ENCODE data around the gene ALDH1B1. TPM values are rescaled to one million over a fixed set of nuclear protein-coding genes. Genes with fewer than 3 reads are reported as not detected.
A peak's percentile ranks its signal among the peaks of the same experiment; 100 is the strongest.

ALDH1B1 gene
- total RNA-seq, 8 experiments from 2014 or later, result 17.3 to 32.9 (median 22.4) TPM

GRCh38 chr9:38408719-38409118, 16.2 kb downstream of the ALDH1B1 start:
- no peak overlapping the region for H3K27ac ChIP-seq
- peaks cover 0 to 5% of the 10 kb centered on the region in 2 donors for H3K4me1 ChIP-seq (replicated peaks in 1 of 2)
- ATAC-seq (replicated peaks in 6 of 8), result no peak
- 19 to 78% (median 47%) methylated on average over 1 to 4 of the region's 4 CpGs; no CpG with 5 or more reads in 1 of the 10 experiments for WGBS, 10 experiments
- no peak overlapping the region for H3K4me3 ChIP-seq
- in situ Hi-C loops (cut with MboI; ENCODE audit: low pct_unique_long_range_greater_than_20kb in 2 of 9, low sequenced_read_pairs in 9 of 9, unreplicated experiment in 9 of 9), result loop anchor here in 1 of 9 experiments (25.0 kb wide), 1 partner anchor 496 kb away; the partner anchor contains the start of gene SLC25A51

- in situ Hi-C loops (cut with MboI; ENCODE audit: low pct_unique_long_range_greater_than_20kb in 2 of 9, low sequenced_read_pairs in 9 of 9, unreplicated experiment in 9 of 9), result loop anchor here in 1 of 9 experiments (25.0 kb wide), 1 partner anchor 500 kb away; the partner anchor contains the start of gene SLC25A51
- H3K27ac ChIP-seq, result no peak overlapping the region
- WGBS, 10 experiments, result 19 to 100% (median 84%) methylated on average over 1 to 3 of the region's 6 CpGs; no CpG with 5 or more reads in 2 of the 10 experiments
- H3K4me3 ChIP-seq, result no peak overlapping the region
- peaks cover 22 to 34% of the 10 kb centered on the region in 2 donors for H3K4me1 ChIP-seq (replicated peaks in 1 of 2)
- no peak for ATAC-seq (replicated peaks in 6 of 8)
These were observed 20.2 kb downstream of the ALDH1B1 start for GRCh38 chr9:38412751-38413150.

DNA sequence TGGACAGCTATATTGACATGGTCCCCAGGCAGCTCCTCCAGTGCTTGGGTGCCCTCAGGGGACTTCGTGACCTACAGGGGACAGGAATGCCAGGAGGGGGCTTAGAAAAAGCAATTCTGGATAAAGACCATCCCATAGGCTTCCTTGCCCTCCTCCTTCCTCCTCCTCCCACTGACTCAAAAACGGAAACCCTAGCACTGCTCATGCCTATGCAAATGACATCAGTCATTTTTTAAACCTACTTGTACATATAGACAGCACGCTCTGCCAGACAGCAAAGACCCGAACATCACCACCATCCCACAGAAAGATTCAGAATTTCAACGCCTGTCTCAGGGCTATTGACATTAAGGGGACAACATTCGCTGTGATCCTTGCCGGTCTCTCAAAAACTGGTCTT, 20.8 kb downstream of the ALDH1B1 start:
- WGBS, 10 experiments, result 55 to 100% (median 93%) methylated on average over 1 to 7 of the region's 7 CpGs; no CpG with 5 or more reads in 4 of the 10 experiments
- peaks cover 25 to 39% of the 10 kb centered on the region in 2 donors for H3K4me1 ChIP-seq (replicated peaks in 1 of 2)
- ATAC-seq (replicated peaks in 6 of 8), result no peak
- in situ Hi-C loops (cut with MboI; ENCODE audit: low pct_unique_long_range_greater_than_20kb in 2 of 9, low sequenced_read_pairs in 9 of 9, unreplicated experiment in 9 of 9), result loop anchor here in 1 of 9 experiments (25.0 kb wide), 1 partner anchor 501 kb away; the partner anchor contains the start of gene SLC25A51
- no peak overlapping the region for H3K4me3 ChIP-seq
- no peak overlapping the region for H3K27ac ChIP-seq

- 8 to 79% (median 56%) methylated on average over 2 to 10 of the region's 24 CpGs; no CpG with 5 or more reads in 5 of the 10 experiments for WGBS, 10 experiments
- in situ Hi-C loops (cut with MboI; ENCODE audit: low pct_unique_long_range_greater_than_20kb in 2 of 9, low sequenced_read_pairs in 9 of 9, unreplicated experiment in 9 of 9), result loop anchor here in 1 of 9 experiments (25.0 kb wide), 1 partner anchor 502 kb away; the partner anchor contains the start of gene SLC25A51
- H3K27ac ChIP-seq, result no peak overlapping the region
- H3K4me3 ChIP-seq, result peak overlapping the region in 1 of 5 donors; percentile 1
- peaks cover 34 to 48% of the 10 kb centered on the region in 2 donors for H3K4me1 ChIP-seq (replicated peaks in 1 of 2)
- peak in 6 of 8 experiments; percentile 15 to 66 (median 27) for ATAC-seq (replicated peaks in 6 of 8)
These were observed 21.7 kb downstream of the ALDH1B1 start for GRCh38 chr9:38414040-38414723.

DNA sequence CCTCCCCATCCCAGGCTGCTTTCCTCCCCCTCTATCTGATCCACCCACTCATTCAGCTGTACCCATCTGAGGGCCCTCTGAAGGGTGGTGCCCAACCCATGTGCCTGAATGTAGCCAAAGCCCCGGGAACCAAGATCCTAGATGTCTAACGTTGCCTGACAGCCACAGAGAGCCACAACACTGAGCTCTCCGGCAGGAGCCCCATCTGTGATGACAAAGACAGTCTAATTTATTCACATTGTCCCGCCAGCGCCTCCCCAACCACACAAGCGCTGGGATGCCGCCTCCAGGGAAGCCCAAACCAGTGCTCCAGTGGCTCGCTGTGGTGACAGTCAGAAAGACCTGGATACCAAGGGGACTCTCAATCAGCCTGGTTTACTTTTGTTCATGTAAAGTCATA, 23.4 kb downstream of the ALDH1B1 start:
- no peak overlapping the region for H3K4me3 ChIP-seq
- ATAC-seq (replicated peaks in 6 of 8), result peak in 5 of 8 experiments; percentile 83 to 90 (median 87)
- in situ Hi-C loops (cut with MboI; ENCODE audit: low pct_unique_long_range_greater_than_20kb in 2 of 9, low sequenced_read_pairs in 9 of 9, unreplicated experiment in 9 of 9), result loop anchor here in 1 of 9 experiments (25.0 kb wide), 1 partner anchor 504 kb away; the partner anchor contains the start of gene SLC25A51
- 4 to 100% (median 49%) methylated on average over 1 to 5 of the region's 8 CpGs; no CpG with 5 or more reads in 2 of the 10 experiments for WGBS, 10 experiments
- H3K27ac ChIP-seq, result peak overlapping the region in 1 of 2 donors; percentile 38
- peaks cover 44 to 63% of the 10 kb centered on the region in 2 donors for H3K4me1 ChIP-seq (replicated peaks in 1 of 2)

DNA sequence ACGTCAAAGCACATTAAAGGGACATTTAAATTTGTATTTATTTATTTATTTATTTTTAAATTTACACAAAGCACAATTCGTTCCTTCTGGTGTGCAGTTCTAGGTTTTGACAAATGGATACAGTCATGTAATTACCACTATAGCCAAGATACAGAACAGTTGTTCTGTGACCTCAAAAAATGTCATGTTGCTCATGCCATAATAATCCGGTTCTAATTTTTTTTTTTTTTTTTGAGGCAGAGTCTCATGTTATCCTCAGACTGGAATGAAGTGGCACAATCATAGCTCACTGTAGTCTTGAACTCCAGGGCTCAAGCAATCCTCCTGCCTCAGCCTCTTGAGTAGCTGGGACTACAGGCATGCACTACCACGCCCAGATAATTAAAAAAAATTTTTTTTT, 24.0 kb downstream of the ALDH1B1 start:
- Histone ChIP-seq H3K27ac (no peak overlapping the region), H3K4me3 (no peak overlapping the region), H3K4me1 (replicated peaks in 1 of 2) (peaks cover 50 to 69% of the 10 kb centered on the region in 2 donors)
- no peak for ATAC-seq (replicated peaks in 6 of 8)
- 10 to 89% (median 66%) methylated on average over 2 to 4 of the region's 4 CpGs for WGBS, 10 experiments
- in situ Hi-C loops (cut with MboI; ENCODE audit: low pct_unique_long_range_greater_than_20kb in 2 of 9, low sequenced_read_pairs in 9 of 9, unreplicated experiment in 9 of 9), result loop anchor here in 1 of 9 experiments (25.0 kb wide), 1 partner anchor 504 kb away; the partner anchor contains the start of gene SLC25A51

- peak in 3 of 8 experiments; percentile 49 to 60 (median 51) for ATAC-seq (replicated peaks in 6 of 8)
- Histone ChIP-seq H3K27ac (no peak overlapping the region), H3K4me1 (replicated peaks in 1 of 2) (peaks cover 58 to 76% of the 10 kb centered on the region in 2 donors), H3K4me3 (no peak overlapping the region)
- in situ Hi-C loops (cut with MboI; ENCODE audit: low pct_unique_long_range_greater_than_20kb in 2 of 9, low sequenced_read_pairs in 9 of 9, unreplicated experiment in 9 of 9), result loop anchor here in 1 of 9 experiments (25.0 kb wide), 1 partner anchor 505 kb away; the partner anchor contains the start of gene SLC25A51
- WGBS, 10 experiments, result 0 to 100% (median 77%) methylated on average over 1 to 6 of the region's 8 CpGs; no CpG with 5 or more reads in 1 of the 10 experiments
These were observed 24.8 kb downstream of the ALDH1B1 start for GRCh38 chr9:38417003-38417945.

DNA sequence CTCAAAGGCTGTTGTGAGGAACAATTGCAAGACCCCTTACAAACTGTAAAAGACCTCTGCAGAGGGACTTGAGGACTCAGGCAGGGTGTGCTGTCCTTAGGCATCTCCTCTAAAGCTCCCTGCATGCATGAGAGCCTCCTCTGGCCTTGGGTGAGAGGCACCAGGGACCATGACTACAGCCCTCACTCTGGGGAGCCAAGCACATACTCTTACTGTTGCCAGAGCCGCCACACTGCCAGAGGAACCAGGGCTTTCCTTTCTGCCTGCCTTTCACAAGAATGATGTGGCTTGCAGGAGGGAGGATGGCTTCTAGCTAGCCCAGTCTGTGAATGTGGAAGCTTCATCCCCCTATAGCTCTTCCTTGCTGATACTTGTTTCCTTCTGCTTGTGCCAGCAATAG, 25.9 kb downstream of the ALDH1B1 start:
- Histone ChIP-seq H3K4me3 (no peak overlapping the region), H3K4me1 (replicated peaks in 1 of 2) (peaks cover 64 to 80% of the 10 kb centered on the region in 2 donors), H3K27ac (peak overlapping the region; percentile 48 to 54)
- peak in 1 of 8 experiments; percentile 6 for ATAC-seq (replicated peaks in 6 of 8)
- 33 to 100% (median 83%) methylated on average over 1 of the region's 1 CpG; no CpG with 5 or more reads in 7 of the 10 experiments for WGBS, 10 experiments
- in situ Hi-C loops (cut with MboI; ENCODE audit: low pct_unique_long_range_greater_than_20kb in 2 of 9, low sequenced_read_pairs in 9 of 9, unreplicated experiment in 9 of 9), result loop anchor here in 1 of 9 experiments (25.0 kb wide), 1 partner anchor 506 kb away; the partner anchor contains the start of gene SLC25A51

GRCh38 chr9:38419181-38419580, 26.7 kb downstream of the ALDH1B1 start:
- in situ Hi-C loops (cut with MboI; ENCODE audit: low pct_unique_long_range_greater_than_20kb in 2 of 9, low sequenced_read_pairs in 9 of 9, unreplicated experiment in 9 of 9), result loop anchor here in 1 of 9 experiments (25.0 kb wide), 1 partner anchor 507 kb away; the partner anchor contains the start of gene SLC25A51
- peaks cover 68 to 77% of the 10 kb centered on the region in 2 donors for H3K4me1 ChIP-seq (replicated peaks in 1 of 2)
- ATAC-seq (replicated peaks in 6 of 8), result no peak
- peak overlapping the region; percentile 54 to 57 for H3K27ac ChIP-seq
- no peak overlapping the region for H3K4me3 ChIP-seq
- 0 to 100% (median 61%) methylated on average over 1 to 4 of the region's 5 CpGs; no CpG with 5 or more reads in 1 of the 10 experiments for WGBS, 10 experiments

- peak; percentile 25 to 78 (median 70) for ATAC-seq (replicated peaks in 6 of 8)
These were observed 29.2 kb downstream of the ALDH1B1 start for GRCh38 chr9:38421498-38422211.

DNA sequence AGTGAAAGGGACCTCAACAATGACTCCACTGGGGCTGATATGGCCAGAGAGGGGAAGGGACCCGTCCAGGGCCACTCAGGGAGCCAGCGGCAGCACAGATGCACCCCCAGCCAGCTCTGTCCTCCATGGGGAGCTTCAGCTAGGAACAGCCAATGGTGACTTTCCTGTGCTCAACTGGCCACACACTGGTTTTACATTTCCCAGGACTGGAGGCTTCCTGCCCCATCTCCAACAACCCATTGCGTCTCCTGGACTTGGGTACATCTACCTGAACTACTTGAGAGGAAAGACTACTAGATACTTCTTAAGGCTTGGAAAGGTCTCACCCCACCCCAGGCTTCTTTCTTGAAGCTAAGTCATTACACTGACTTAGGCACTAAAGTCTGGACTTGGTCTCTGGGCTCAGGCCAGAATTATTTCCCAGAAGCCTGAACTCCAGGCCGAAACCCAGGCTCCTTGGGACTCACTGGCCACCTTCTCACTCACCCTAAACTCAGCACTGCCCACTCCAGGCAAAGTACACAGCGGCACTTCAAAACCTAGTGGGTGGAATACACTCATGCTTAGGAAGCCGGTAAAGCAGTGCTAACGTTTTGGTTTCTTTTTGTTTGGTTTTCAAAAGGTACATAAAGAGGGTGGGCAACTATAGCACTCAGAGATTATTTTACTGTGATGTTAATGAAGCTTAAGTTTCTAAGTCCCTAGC, 30.2 kb downstream of the ALDH1B1 start:
- Histone ChIP-seq H3K4me1 (replicated peaks in 1 of 2) (peaks cover 46 to 67% of the 10 kb centered on the region in 2 donors), H3K27ac (peak overlapping the region; percentile 83 to 88), H3K4me3 (peak overlapping the region in 2 of 5 donors; percentile 52 to 67)
- WGBS, 10 experiments, result 0 to 100% (median 60%) methylated on average over 1 to 5 of the region's 7 CpGs; no CpG with 5 or more reads in 1 of the 10 experiments
- in situ Hi-C loops (cut with MboI; ENCODE audit: low pct_unique_long_range_greater_than_20kb in 2 of 9, low sequenced_read_pairs in 9 of 9, unreplicated experiment in 9 of 9), result loop anchor here in 1 of 9 experiments (25.0 kb wide), 1 partner anchor 510 kb away; the partner anchor contains the start of gene SLC25A51
- no peak for ATAC-seq (replicated peaks in 6 of 8)

More at GRCh38 chr9:38421498-38422211, 29.2 kb downstream of the ALDH1B1 start:
- Histone ChIP-seq H3K27ac (peak overlapping the region; percentile 83 to 88), H3K4me1 (replicated peaks in 1 of 2) (peaks cover 51 to 62% of the 10 kb centered on the region in 2 donors), H3K4me3 (peak overlapping the region in 3 of 5 donors; percentile 3 to 67 (median 52))
- 0 to 27% (median 0%) methylated on average over 1 to 6 of the region's 9 CpGs; no CpG with 5 or more reads in 3 of the 10 experiments for WGBS, 10 experiments
- in situ Hi-C loops (cut with MboI; ENCODE audit: low pct_unique_long_range_greater_than_20kb in 2 of 9, low sequenced_read_pairs in 9 of 9, unreplicated experiment in 9 of 9), result loop anchor here in 1 of 9 experiments (25.0 kb wide), 1 partner anchor 509 kb away; the partner anchor contains the start of gene SLC25A51

Data from motor neuron (in vitro differentiated cells).